DND-41 (cell line): ENCODE data around the gene ZNF326.

Experiments
- CTCF ChIP-seq: IDR thresholded peaks from 2 replicates; pipeline ENCODE4 v1.5.1; 2012; ENCODE audit warnings: borderline replicate concordance, low read length, moderate library complexity, mild to moderate bottlenecking; ENCODE audit not compliant: poor library complexity, severe bottlenecking; ENCODE audit errors: extremely low read depth
- EZH2 ChIP-seq: IDR thresholded peaks from 3 replicates; pipeline ENCODE4 v1.6.1; 2012; ENCODE audit warnings: borderline replicate concordance, low read depth, mild to moderate bottlenecking, moderate library complexity, low read length, inconsistent platforms; ENCODE audit not compliant: severe bottlenecking

- TF ChIP-seq CTCF: peak; percentile 37
- TF ChIP-seq EZH2: no peak
These were observed 6.2 kb downstream of the ZNF326 start for GRCh38 chr1:90000934-90001676.
